ENCODE data around the gene TOGARAM2.

Gene TOGARAM2

GRCh38 chr2:28981016-28981441 is at the start of gene TOGARAM2:
Gene TOGARAM2 (plus strand): TSS chr2:28981298. CDS start chr2:28994835, 13,537 bp downstream.
- peak in 1 of 2 donors; percentile 28 for DNase-seq (ENCODE audit: low read depth in 2 of 2)
- H3K4me3 ChIP-seq (replicated peaks in 1 of 2; ENCODE audit: low read depth in 2 of 2, low read length in 2 of 2), result no peak within 1 kb of the TSS
- TF ChIP-seq CTCF (IDR thresholded peaks at IDR 0.05; ENCODE audit: low read depth, low read length), result no peak

- H3K4me3 ChIP-seq (replicated peaks in 1 of 2; ENCODE audit: low read depth in 2 of 2, low read length in 2 of 2), result no peak overlapping the region
- TF ChIP-seq CTCF (IDR thresholded peaks at IDR 0.05; ENCODE audit: low read depth, low read length), result no peak
- no peak for DNase-seq (ENCODE audit: low read depth in 2 of 2)
Measured at GRCh38 chr2:28934769-28935168, 46.3 kb upstream of the TOGARAM2 start.

GRCh38 chr2:28941008-28941407 is 40.1 kb upstream of the TOGARAM2 start:
- H3K4me3 ChIP-seq (replicated peaks in 1 of 2; ENCODE audit: low read depth in 2 of 2, low read length in 2 of 2), result no peak overlapping the region
- no peak for DNase-seq (ENCODE audit: low read depth in 2 of 2)
- no peak for TF ChIP-seq CTCF (IDR thresholded peaks at IDR 0.05; ENCODE audit: low read depth, low read length)

GRCh38 chr2:28944535-28945248 is 36.4 kb upstream of the TOGARAM2 start:
- TF ChIP-seq CTCF (IDR thresholded peaks at IDR 0.05; ENCODE audit: low read depth, low read length), result no peak

GRCh38 chr2:28948160-28948559 is 32.9 kb upstream of the TOGARAM2 start:
- no peak for DNase-seq (ENCODE audit: low read depth in 2 of 2)
- no peak overlapping the region for H3K4me3 ChIP-seq (replicated peaks in 1 of 2; ENCODE audit: low read depth in 2 of 2, low read length in 2 of 2)
- no peak for TF ChIP-seq CTCF (IDR thresholded peaks at IDR 0.05; ENCODE audit: low read depth, low read length)

More at GRCh38 chr2:28944535-28945248, 36.4 kb upstream of the TOGARAM2 start:
- no peak for DNase-seq (ENCODE audit: low read depth in 2 of 2)
- H3K4me3 ChIP-seq (replicated peaks in 1 of 2; ENCODE audit: low read depth in 2 of 2, low read length in 2 of 2), result no peak overlapping the region

GRCh38 chr2:28949190-28949589 is 31.9 kb upstream of the TOGARAM2 start:
- no peak for TF ChIP-seq CTCF (IDR thresholded peaks at IDR 0.05; ENCODE audit: low read depth, low read length)
- no peak for DNase-seq (ENCODE audit: low read depth in 2 of 2)

More at GRCh38 chr2:28949190-28949589, 31.9 kb upstream of the TOGARAM2 start:
- no peak overlapping the region for H3K4me3 ChIP-seq (replicated peaks in 1 of 2; ENCODE audit: low read depth in 2 of 2, low read length in 2 of 2)
